ENCODE results near the gene LAMA1.

DNA sequence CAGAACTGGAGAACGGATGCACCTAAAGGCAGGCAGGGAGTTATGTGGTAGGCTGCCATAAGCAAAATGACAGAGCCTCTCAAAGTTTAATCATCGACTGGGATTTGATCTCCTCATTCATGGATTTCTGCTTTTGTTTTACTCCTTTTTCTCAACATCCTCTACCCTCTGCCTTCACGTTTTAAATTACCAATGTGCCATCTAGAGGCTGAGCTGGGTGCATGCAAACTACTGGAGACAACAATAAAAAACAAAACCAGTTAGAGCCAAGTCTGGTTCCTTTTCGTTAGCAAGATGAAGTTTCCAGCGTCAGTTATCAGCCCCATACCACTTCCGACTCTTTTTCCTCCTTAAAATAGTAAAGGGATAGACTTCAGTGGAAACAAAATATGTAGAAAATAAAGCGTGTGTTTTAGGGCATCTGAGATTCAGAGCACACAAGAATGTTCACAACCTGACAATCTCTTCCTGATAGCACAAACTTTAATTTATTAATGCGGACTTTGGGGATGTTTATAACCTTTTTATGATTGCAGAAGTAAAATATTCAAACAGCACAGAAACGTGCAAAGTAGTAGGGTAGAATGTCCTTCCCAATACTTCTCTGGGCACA is 117.0 kb downstream of the LAMA1 start:
- TF ChIP-seq POLR2A (IDR thresholded peaks at IDR 0.05; ENCODE audit: low read depth, low read length) (no peak), TAF1 (IDR thresholded peaks at IDR 0.05; ENCODE audit: low read depth, low read length) (no peak), POLR2AphosphoS5 (IDR thresholded peaks at IDR 0.05; ENCODE audit: low read depth, low read length) (no peak), SPI1 (IDR thresholded peaks at IDR 0.05; ENCODE audit: low read depth, low read length) (no peak), PAX5 (IDR thresholded peaks at IDR 0.05; ENCODE audit: insufficient read depth, low read length, severe bottlenecking) (no peak)

Data from GM12891 (cell line).